Keratinocyte (primary cell): ENCODE results near the gene NAA10. TPM values are rescaled to one million over a fixed set of nuclear protein-coding genes. Genes with fewer than 3 reads are reported as not detected.

ENCODE experiments used
- DNase-seq: peaks from one replicate; pipeline ENCODE4 v3.0.0-alpha.2; 2011; ENCODE audit warnings: low read depth, missing footprints, low spot score
- FAIRE-seq: peaks from 2 replicates; lab custom pipeline; 2011; peaks lifted over from hg19 to GRCh38; lab: Jason Lieb, UNC
- H2AFZ ChIP-seq: 2 replicates; pipeline ENCODE4 v1.6.0; 2012; ENCODE audit warnings: low read length, control low read depth, inconsistent platforms; ENCODE audit not compliant: control insufficient read depth
- H3K27ac ChIP-seq: 2 replicates; pipeline ENCODE4 v1.5.1; 2011; ENCODE audit warnings: low read length; ENCODE audit not compliant: control insufficient read depth, insufficient read depth
- H3K27me3 ChIP-seq: 3 replicates; pipeline ENCODE4 v1.6.0; 2011; ENCODE audit warnings: low read length; ENCODE audit not compliant: control insufficient read depth, insufficient read depth; ENCODE audit errors: extremely low read depth
- H3K36me3 ChIP-seq, 2 experiments: 2 replicates in 1 of 2; 3 replicates in 1 of 2; pipeline ENCODE4 v1.5.1; 2011; ENCODE audit warnings: low read length in 2 of 2, mild to moderate bottlenecking in 1 of 2; ENCODE audit not compliant: control insufficient read depth in 2 of 2, insufficient read depth in 2 of 2; ENCODE audit errors: extremely low read depth in 1 of 2
- H3K4me1 ChIP-seq: 3 replicates; pipeline ENCODE4 v1.5.1; 2011; ENCODE audit warnings: low read length; ENCODE audit not compliant: control insufficient read depth, insufficient read depth; ENCODE audit errors: extremely low read depth
- H3K4me2 ChIP-seq: 3 replicates; pipeline ENCODE4 v1.6.0; 2011; ENCODE audit warnings: low read depth, low read length; ENCODE audit not compliant: control insufficient read depth, insufficient read depth; ENCODE audit errors: extremely low read depth
- H3K4me3 ChIP-seq, 3 experiments: fragments of 200-600 bp in 1 of 3; sonication (generic) in 1 of 3; 2 replicates in 2 of 3; 3 replicates in 1 of 3; pipeline ENCODE4 v1.5.1; 2011 to 2016; ENCODE audit warnings: low read length in 3 of 3, mild to moderate bottlenecking in 3 of 3, control low read depth in 2 of 3, inconsistent platforms in 1 of 3, low read depth in 1 of 3, mixed read lengths in 1 of 3, mixed run types in 1 of 3, moderate library complexity in 1 of 3; ENCODE audit not compliant: control insufficient read depth in 2 of 3, insufficient read depth in 2 of 3; ENCODE audit errors: extremely low read depth in 1 of 3
- H3K79me2 ChIP-seq: 2 replicates; pipeline ENCODE4 v1.6.0; 2012; ENCODE audit warnings: low read length; ENCODE audit not compliant: control insufficient read depth, insufficient read depth
- H3K9ac ChIP-seq: 3 replicates; pipeline ENCODE4 v1.6.0; 2011; ENCODE audit warnings: low read length; ENCODE audit not compliant: control insufficient read depth, insufficient read depth; ENCODE audit errors: extremely low read depth
- H3K9me1 ChIP-seq: 3 replicates; pipeline ENCODE4 v1.6.0; 2011; ENCODE audit warnings: low read length; ENCODE audit not compliant: control insufficient read depth, insufficient read depth; ENCODE audit errors: extremely low read depth
- H3K9me3 ChIP-seq: 2 replicates; pipeline ENCODE4 v1.5.1; 2012; ENCODE audit warnings: low read depth, low read length; ENCODE audit not compliant: control insufficient read depth
- H4K20me1 ChIP-seq: 3 replicates; pipeline ENCODE4 v1.6.0; 2011; ENCODE audit warnings: low read length; ENCODE audit not compliant: control insufficient read depth, insufficient read depth; ENCODE audit errors: extremely low read depth
- EZH2 ChIP-seq: IDR thresholded peaks from one replicate; pipeline ENCODE4 v1.6.1; 2012; ENCODE audit warnings: inconsistent platforms, mild to moderate bottlenecking, low read length, moderate library complexity
- dilution Hi-C: fragments of 300-500 bp; cut with MboI; formaldehyde crosslinking; loops from one replicate; pipeline ENCODE4 v1.7.0; 2020; ENCODE audit warnings: low sequenced_read_pairs; ENCODE audit not compliant: extremely low pct_ligation_motif_present
- polyA plus RNA-seq, 5 experiments: library from polyadenylated mRNA; depleted of rRNA in 3 of 5; stranded (reverse) in 3 of 5; stranded (forward) in 1 of 5; unstranded in 1 of 5; fragments of >200 nt; gene quantifications; 1 replicate in 1 of 5; 2 replicates in 3 of 5; 3 replicates in 1 of 5; pipeline versions ENCODE4 v1.2.1 to v1.2.3, GENCODE V29; 2011 to 2012; ENCODE audit warnings: missing spikeins in 2 of 5, low read depth in 1 of 5, low replicate concordance in 1 of 5
- small RNA-seq, 3 experiments: library from RNA; depleted of rRNA; stranded (forward); fragments of <200 nt; gene quantifications; one replicate each; pipeline ENCODE3, GENCODE V24; 2012; ENCODE audit warnings: low read depth in 3 of 3, low replicate concordance in 1 of 3; ENCODE audit not compliant: insufficient read length in 3 of 3
- TF ChIP-seq, protein P1 (sequence below), 3 experiments: IDR thresholded peaks in 1 of 3; conservative IDR thresholded peaks in 1 of 3; optimal IDR thresholded peaks in 1 of 3; 2 replicates in 2 of 3; 3 replicates in 1 of 3; pipeline versions ENCODE3 to v1.5.1; 2011; ENCODE audit warnings: low read length in 3 of 3, mild to moderate bottlenecking in 3 of 3, moderate library complexity in 2 of 3, control low read depth in 1 of 3, inconsistent platforms in 1 of 3; ENCODE audit not compliant: insufficient read depth in 2 of 3; ENCODE audit errors: extremely low read depth in 1 of 3

NAA10 gene
- polyA plus RNA-seq, 1 donor (not counting 4 experiments of a cell fraction or from before 2014, with no cell fraction given) = 103 TPM

DNA sequence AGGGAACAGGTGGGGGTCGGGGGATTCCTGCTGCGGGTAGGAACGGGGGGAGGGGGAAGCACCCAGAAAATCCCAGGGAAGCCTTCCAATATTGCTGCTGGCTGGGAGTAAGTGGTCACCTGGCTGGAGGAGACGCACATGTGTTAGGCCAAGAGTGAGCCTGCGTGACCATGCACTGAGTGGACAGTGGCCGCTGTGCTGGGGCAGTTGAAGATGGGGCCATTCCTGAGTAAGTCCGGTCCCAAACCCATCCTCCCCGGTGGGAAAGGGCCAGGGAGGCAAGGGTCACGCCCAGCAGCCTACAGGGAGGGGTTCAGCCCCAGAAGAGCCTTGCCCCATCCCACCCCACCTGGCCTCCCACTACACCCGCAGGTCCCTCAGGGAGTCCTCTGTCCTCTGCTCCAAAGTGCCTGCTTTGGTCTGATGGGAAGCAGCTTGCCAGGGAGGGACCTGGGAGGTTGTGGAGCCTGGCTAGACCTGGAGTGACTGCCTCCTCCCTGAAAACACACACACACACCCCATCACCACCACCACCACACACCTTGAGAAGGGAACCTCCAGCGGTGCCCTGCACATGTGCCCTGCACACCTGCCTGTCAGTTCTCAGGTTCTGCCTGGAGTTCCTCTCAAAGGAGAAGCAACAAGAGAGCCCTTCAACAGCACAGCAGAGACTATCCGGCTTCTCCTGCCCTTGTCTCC lies 54.9 kb downstream of the NAA10 start:
- DNase-seq (no peak), FAIRE-seq (no peak)
- dilution Hi-C loops = no loop called here
- Histone ChIP-seq H3K9me3 (no peaks in the 10 kb centered on the region), H3K4me1 (peaks cover 3% of the 10 kb centered on the region), H3K27me3 (peaks cover 29% of the 10 kb centered on the region), H3K9ac (no peak overlapping the region), H2AFZ (no peak overlapping the region), H3K36me3 (no peaks in the 10 kb centered on the region), H3K9me1 (no peaks in the 10 kb centered on the region), H3K27ac (no peak overlapping the region), H3K4me3 (no peak overlapping the region), H4K20me1 (peaks cover 6% of the 10 kb centered on the region), H3K79me2 (no peaks in the 10 kb centered on the region), H3K4me2 (no peak overlapping the region)
- TF ChIP-seq EZH2 = no peak
- TF ChIP-seq, protein P1, sequence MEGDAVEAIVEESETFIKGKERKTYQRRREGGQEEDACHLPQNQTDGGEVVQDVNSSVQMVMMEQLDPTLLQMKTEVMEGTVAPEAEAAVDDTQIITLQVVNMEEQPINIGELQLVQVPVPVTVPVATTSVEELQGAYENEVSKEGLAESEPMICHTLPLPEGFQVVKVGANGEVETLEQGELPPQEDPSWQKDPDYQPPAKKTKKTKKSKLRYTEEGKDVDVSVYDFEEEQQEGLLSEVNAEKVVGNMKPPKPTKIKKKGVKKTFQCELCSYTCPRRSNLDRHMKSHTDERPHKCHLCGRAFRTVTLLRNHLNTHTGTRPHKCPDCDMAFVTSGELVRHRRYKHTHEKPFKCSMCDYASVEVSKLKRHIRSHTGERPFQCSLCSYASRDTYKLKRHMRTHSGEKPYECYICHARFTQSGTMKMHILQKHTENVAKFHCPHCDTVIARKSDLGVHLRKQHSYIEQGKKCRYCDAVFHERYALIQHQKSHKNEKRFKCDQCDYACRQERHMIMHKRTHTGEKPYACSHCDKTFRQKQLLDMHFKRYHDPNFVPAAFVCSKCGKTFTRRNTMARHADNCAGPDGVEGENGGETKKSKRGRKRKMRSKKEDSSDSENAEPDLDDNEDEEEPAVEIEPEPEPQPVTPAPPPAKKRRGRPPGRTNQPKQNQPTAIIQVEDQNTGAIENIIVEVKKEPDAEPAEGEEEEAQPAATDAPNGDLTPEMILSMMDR (optimal IDR thresholded peaks at IDR 0.05 in 1 of 3, IDR thresholded peaks at IDR 0.05 in 1 of 3, conservative IDR thresholded peaks at IDR 0.05 in 1 of 3; ENCODE audit: extremely low read depth in 1 of 3, insufficient read depth in 2 of 3, low read length in 3 of 3) = no peak

Small RNAs within 50 kb of the gene (small RNA-seq; reads per million reads assigned to genes)
- 0 reads per million in 3 experiments for gene MIR3202-1

Other genes with a start within 250 kb of the NAA10 start
- 33.6 to 56.7 TPM (median 56.1 TPM) in 3 replicates for gene SLC6A8, start 247.1 kb downstream of the NAA10 start, polyA plus RNA-seq
- gene BCAP31, start 210.7 kb downstream of the NAA10 start, polyA plus RNA-seq = 260 to 267 TPM (median 262 TPM) in 3 replicates
- 0.81 to 2.0 TPM (median 0.86 TPM) in 3 replicates for gene ABCD1, start 210.2 kb downstream of the NAA10 start, polyA plus RNA-seq
- 7.2 to 14.4 TPM (median 8.6 TPM) in 3 replicates for gene PLXNB3, start 170.8 kb downstream of the NAA10 start, polyA plus RNA-seq
- 0.08 to 0.21 TPM (median 0.10 TPM) in 3 replicates for gene SRPK3, start 154.0 kb downstream of the NAA10 start, polyA plus RNA-seq
- gene IDH3G, start 140.7 kb downstream of the NAA10 start, polyA plus RNA-seq = 44.7 to 73.5 TPM (median 45.8 TPM) in 3 replicates
- gene SSR4, start 140.4 kb downstream of the NAA10 start, polyA plus RNA-seq = 187 to 320 TPM (median 209 TPM) in 3 replicates
- 0.05 to 0.35 TPM (median 0.05 TPM) in 3 replicates for gene PDZD4, start 104.5 kb downstream of the NAA10 start, polyA plus RNA-seq
- gene L1CAM, start 48.9 kb downstream of the NAA10 start, polyA plus RNA-seq = 18.2 to 31.1 TPM (median 23.3 TPM) in 3 replicates
- gene AVPR2, start 30.4 kb downstream of the NAA10 start, polyA plus RNA-seq = not detected in 3 replicates
- gene ARHGAP4, start 8.8 kb downstream of the NAA10 start, polyA plus RNA-seq = 0.35 to 0.66 TPM (median 0.55 TPM) in 3 replicates
- gene RENBP, start 9.6 kb upstream of the NAA10 start, polyA plus RNA-seq = 0.08 to 0.40 TPM (median 0.16 TPM) in 3 replicates
- gene HCFC1, start 36.8 kb upstream of the NAA10 start, polyA plus RNA-seq = 2.7 to 7.0 TPM (median 3.0 TPM) in 3 replicates
- 6.6 to 13.1 TPM (median 7.5 TPM) in 3 replicates for gene TMEM187, start 37.7 kb upstream of the NAA10 start, polyA plus RNA-seq
- gene IRAK1, start 84.9 kb upstream of the NAA10 start, polyA plus RNA-seq = 41.5 to 70.1 TPM (median 65.5 TPM) in 3 replicates
- 7.2 to 12.4 TPM (median 9.9 TPM) in 3 replicates for gene MECP2, start 162.7 kb upstream of the NAA10 start, polyA plus RNA-seq
- not detected in 3 replicates for gene OPN1LW, start 209.2 kb upstream of the NAA10 start, polyA plus RNA-seq
- gene OPN1MW, start 247.6 kb upstream of the NAA10 start, polyA plus RNA-seq = not detected in 3 replicates